ENCODE results near the gene PSME3IP1.

GRCh38 chr16:57196753-57197152 is 10.9 kb upstream of the PSME3IP1 start:
- no peak for TF ChIP-seq CTCF (conservative IDR thresholded peaks at IDR 0.05; ENCODE audit: low read depth in 2 of 2)
- no peak for TF ChIP-seq EZH2 (IDR thresholded peaks at IDR 0.05; ENCODE audit: low read depth, unreplicated experiment)
- TF ChIP-seq POLR2AphosphoS5 (IDR thresholded peaks at IDR 0.05; ENCODE audit: low read depth), result no peak
- no peak for TF ChIP-seq REST (IDR thresholded peaks at IDR 0.05; ENCODE audit: unreplicated experiment)
- TF ChIP-seq STAT1 (IDR thresholded peaks at IDR 0.05; ENCODE audit: unreplicated experiment), result no peak
- no peak for TF ChIP-seq NANOG (IDR thresholded peaks at IDR 0.05; ENCODE audit: borderline replicate concordance)
- no peak for TF ChIP-seq EZH2phosphoT487 (IDR thresholded peaks at IDR 0.05; ENCODE audit: unreplicated experiment)
- TF ChIP-seq CREB1 (CRISPR knock-in tag; IDR thresholded peaks at IDR 0.05; ENCODE audit: low read depth), result no peak

Data from GM23338 (cell line).